Breast epithelium (tissue), 3 donors: ENCODE measurements around the gene KRT23.

ENCODE experiments used
- POLR2A ChIP-seq: fragments of 450-650 bp; IDR thresholded peaks from one replicate; pipeline ENCODE4 v1.6.1; 2016; ENCODE audit warnings: antibody characterized with exemption, mild to moderate bottlenecking, moderate library complexity
- TF ChIP-seq, protein P1 (sequence below), 3 donors: fragments of 450-650 bp; IDR thresholded peaks; one replicate each; pipeline ENCODE4 v1.5.1; 2016 to 2017; ENCODE audit warnings: antibody characterized with exemption in 3 of 3, mild to moderate bottlenecking in 3 of 3, moderate library complexity in 3 of 3

DNA sequence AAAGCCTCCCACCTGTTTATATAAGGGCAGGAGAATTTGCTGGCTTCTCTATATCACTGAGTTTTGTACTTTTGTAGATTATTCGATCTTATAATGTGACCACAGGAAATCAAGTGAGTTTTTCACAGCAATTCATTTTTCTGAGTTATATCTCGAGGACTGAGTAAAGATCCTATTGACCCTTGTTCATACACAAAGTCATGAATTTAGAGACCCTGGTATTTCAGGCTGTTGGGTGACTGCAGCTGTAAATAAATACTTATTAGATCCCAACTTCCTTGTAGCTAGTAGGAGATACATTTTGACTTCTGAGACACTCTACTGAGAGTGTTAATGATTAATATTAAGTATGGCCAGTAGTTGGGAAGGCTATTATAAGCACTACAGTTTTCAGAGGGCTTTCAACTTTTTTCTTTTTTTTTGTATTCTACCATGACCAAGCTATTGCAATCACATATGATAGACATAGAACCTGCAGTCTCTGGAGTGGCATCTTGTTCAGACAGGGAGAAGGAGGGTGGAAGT lies 49.2 kb downstream of the KRT23 start:
- TF ChIP-seq, protein P1, sequence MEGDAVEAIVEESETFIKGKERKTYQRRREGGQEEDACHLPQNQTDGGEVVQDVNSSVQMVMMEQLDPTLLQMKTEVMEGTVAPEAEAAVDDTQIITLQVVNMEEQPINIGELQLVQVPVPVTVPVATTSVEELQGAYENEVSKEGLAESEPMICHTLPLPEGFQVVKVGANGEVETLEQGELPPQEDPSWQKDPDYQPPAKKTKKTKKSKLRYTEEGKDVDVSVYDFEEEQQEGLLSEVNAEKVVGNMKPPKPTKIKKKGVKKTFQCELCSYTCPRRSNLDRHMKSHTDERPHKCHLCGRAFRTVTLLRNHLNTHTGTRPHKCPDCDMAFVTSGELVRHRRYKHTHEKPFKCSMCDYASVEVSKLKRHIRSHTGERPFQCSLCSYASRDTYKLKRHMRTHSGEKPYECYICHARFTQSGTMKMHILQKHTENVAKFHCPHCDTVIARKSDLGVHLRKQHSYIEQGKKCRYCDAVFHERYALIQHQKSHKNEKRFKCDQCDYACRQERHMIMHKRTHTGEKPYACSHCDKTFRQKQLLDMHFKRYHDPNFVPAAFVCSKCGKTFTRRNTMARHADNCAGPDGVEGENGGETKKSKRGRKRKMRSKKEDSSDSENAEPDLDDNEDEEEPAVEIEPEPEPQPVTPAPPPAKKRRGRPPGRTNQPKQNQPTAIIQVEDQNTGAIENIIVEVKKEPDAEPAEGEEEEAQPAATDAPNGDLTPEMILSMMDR (IDR thresholded peaks at IDR 0.05) = no peak
- TF ChIP-seq POLR2A = no peak
